HepG2 (cell line): ENCODE results near the gene STRA6. TPM values are rescaled to one million over a fixed set of nuclear protein-coding genes. Genes with fewer than 3 reads are reported as not detected.

ENCODE experiments used
- LCORL ChIP-seq, 2 experiments: fragments of 450-650 bp in 1 of 2; sonication (generic) in 1 of 2; formaldehyde crosslinking in 1 of 2; IDR thresholded peaks; 2 replicates each; pipeline versions ENCODE4 v1.5.0 to v1.6.1; 2017 to 2020; ENCODE audit warnings: antibody characterized with exemption in 1 of 2, missing genetic modification reagents in 1 of 2
- SMARCC2 ChIP-seq: fragments of 450-650 bp; IDR thresholded peaks from 2 replicates; pipeline ENCODE4 v1.6.1; 2017; ENCODE audit warnings: antibody characterized with exemption, mild to moderate bottlenecking
- SNAPC4 ChIP-seq: sonication (generic); formaldehyde crosslinking; IDR thresholded peaks from 2 replicates; pipeline ENCODE4 v1.4.0; 2020; ENCODE audit warnings: mild to moderate bottlenecking, missing genetic modification reagents
- ZNF784 ChIP-seq: sonication (generic); formaldehyde crosslinking; IDR thresholded peaks from 2 replicates; pipeline ENCODE4 v1.5.1; 2020; ENCODE audit warnings: missing genetic modification reagents, mild to moderate bottlenecking, borderline replicate concordance
- polyA plus RNA-seq, 8 experiments: library from polyadenylated mRNA; depleted of rRNA in 3 of 8; stranded (reverse) in 7 of 8; unstranded in 1 of 8; fragments of >200 nt; fragmentation: Illumina TruSeq in 4 of 8; extraction: Trizol in 4 of 8; gene quantifications; 2 replicates each; pipeline versions ENCODE4 v1.2.1 to v1.2.3, GENCODE V29; 2011 to 2016; ENCODE audit warnings: low read depth in 4 of 8, missing spikeins in 1 of 8, mixed read lengths in 1 of 8; ENCODE audit not compliant: insufficient read depth in 1 of 8
- total RNA-seq, 5 experiments: library from RNA; depleted of rRNA; stranded (reverse); fragments of >200 nt; fragmentation: Illumina TruSeq; extraction: Trizol; gene quantifications; 2 replicates each; pipeline ENCODE4 v1.2.3, GENCODE V29; 2016; ENCODE audit warnings: low read depth in 1 of 5

STRA6 gene
- total and polyA plus RNA-seq, 2 of the 13 experiments (the other 11 are each of a cell fraction or from before 2014, with no cell fraction given) = 1.6 to 2.1 TPM

GRCh38 chr15:74227968-74228722 is 25.6 kb upstream of the STRA6 start (continued):
- TF ChIP-seq SNAPC4 (CRISPR knock-in tag) = no peak
- TF ChIP-seq LCORL (IDR thresholded peaks at IDR 0.05) = no peak
- TF ChIP-seq LCORL (CRISPR knock-in tag; IDR thresholded peaks at IDR 0.05) = no peak
- TF ChIP-seq ZNF784 (CRISPR knock-in tag) = no peak
- no peak for TF ChIP-seq SMARCC2
